Muscle layer of colon (tissue), 2 donors: Measurements from ENCODE around the gene NOXO1.
"Not testable (repeated sequence)": the region's sequence is repeated elsewhere in the genome, so short reads cannot be mapped to it uniquely, and the experiment has no call there.

Experiments
- H3K27ac ChIP-seq: one replicate; pipeline ENCODE4 v1.7.0; 2013; ENCODE audit warnings: low read depth, mild to moderate bottlenecking, low read length, moderate library complexity
- H3K27me3 ChIP-seq, 2 donors: one replicate each; pipeline ENCODE4 v1.7.0; 2013; ENCODE audit warnings: low read length in 2 of 2, mild to moderate bottlenecking in 2 of 2; ENCODE audit not compliant: insufficient read depth in 2 of 2, control insufficient read depth in 1 of 2
- H3K36me3 ChIP-seq: one replicate; pipeline ENCODE4 v1.7.0; 2013; ENCODE audit warnings: mild to moderate bottlenecking, low read length; ENCODE audit not compliant: insufficient read depth
- H3K4me1 ChIP-seq: one replicate; pipeline ENCODE4 v1.7.0; 2013; ENCODE audit warnings: mild to moderate bottlenecking, low read length; ENCODE audit not compliant: insufficient read depth
- H3K4me3 ChIP-seq, 2 donors: one replicate each; pipeline ENCODE4 v1.7.0; 2013; ENCODE audit warnings: low read length in 2 of 2, low read depth in 1 of 2, mild to moderate bottlenecking in 1 of 2, moderate library complexity in 1 of 2
- H3K9ac ChIP-seq: one replicate; pipeline ENCODE4 v1.7.0; 2013; ENCODE audit warnings: low read length
- H3K9me3 ChIP-seq: one replicate; pipeline ENCODE4 v1.7.0; 2013; ENCODE audit warnings: mild to moderate bottlenecking, low read length
- donor health status: abdominal sarcoma.
- donor health status: Adenocarcinoma of cecum.

Gene NOXO1

DNA sequence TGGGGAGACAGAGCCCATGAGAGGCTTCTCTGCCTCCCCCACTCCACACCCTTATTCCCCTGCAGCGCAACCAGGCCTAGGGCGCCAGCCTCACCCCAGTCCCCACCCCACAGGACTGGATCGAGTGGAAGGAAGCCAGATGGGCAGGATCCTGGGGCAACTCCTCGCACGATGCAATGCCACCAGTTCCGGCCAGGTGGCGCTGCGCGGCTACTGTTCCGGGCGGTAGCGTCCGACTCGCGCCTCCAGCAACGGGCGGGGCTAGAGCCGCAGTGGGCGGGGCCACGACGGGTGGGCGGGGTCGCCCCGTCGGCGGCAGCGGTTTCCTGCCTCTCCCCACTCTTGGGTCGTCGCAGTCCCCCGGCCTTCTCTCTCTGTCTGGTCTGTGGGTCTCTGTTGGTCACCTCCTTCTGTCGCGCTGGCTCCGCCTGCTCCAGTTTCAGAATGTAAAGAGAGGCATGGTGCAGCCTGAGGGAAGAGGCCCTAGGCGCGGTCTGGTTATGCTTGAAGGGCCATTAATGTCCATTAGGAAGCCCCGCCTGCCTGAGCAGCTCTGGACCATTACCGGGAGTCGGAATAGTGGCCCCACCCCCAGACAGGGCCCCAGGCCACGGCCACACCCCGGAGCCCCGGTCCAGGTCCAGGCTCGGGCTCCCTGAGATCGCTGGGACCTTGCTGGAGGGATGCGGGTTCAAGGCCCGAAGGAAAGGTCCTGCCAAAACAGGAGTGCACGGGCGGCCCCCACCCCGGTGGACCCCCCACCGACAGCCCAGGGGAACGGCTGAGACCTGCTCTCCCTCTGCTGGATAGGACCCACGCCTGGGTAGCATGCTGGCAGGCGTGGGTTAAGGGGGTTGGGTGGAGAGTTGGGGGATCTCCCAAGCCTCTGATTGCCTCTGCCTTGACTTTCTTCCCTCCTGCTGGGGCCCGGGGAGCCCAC lies 42.1 kb upstream of the NOXO1 start:
- Histone ChIP-seq H3K4me3 (peak overlapping the region; percentile 31 to 55), H3K9me3 (no peaks in the 10 kb centered on the region), H3K27me3 (peaks cover 10 to 35% of the 10 kb centered on the region in 2 donors), H3K36me3 (no peaks in the 10 kb centered on the region), H3K27ac (no peak overlapping the region), H3K4me1 (peaks cover 30% of the 10 kb centered on the region), H3K9ac (no peak overlapping the region)

DNA sequence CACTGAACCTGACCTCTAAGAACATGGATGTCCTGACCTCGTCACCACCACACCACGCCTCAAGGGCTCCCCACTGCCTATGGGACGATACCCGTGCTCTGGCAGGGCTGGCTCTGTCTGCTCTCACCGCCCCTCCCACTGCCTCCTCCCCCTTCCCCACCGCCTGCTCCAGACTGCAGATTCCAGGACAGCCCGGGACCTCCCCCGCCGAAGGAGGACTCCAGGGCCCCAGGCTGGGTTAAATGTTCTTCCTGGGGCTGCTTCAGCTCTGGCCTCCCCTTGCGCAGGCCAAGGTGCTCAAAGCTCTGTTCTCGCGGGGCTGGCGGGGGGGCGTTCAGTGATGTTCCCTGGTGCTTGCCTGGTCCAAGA lies 41.4 kb upstream of the NOXO1 start:
- H3K27me3 ChIP-seq = peaks cover 10 to 35% of the 10 kb centered on the region in 2 donors
- H3K36me3 ChIP-seq = no peaks in the 10 kb centered on the region
- H3K4me1 ChIP-seq = peaks cover 24% of the 10 kb centered on the region
- peak overlapping the region; percentile 31 to 55 for H3K4me3 ChIP-seq
- H3K27ac ChIP-seq = no peak overlapping the region
- H3K9ac ChIP-seq = no peak overlapping the region
- no peaks in the 10 kb centered on the region for H3K9me3 ChIP-seq

GRCh38 chr16:2019921-2020831 lies 38.9 kb upstream of the NOXO1 start:
- Histone ChIP-seq H3K36me3 (no peaks in the 10 kb centered on the region), H3K4me3 (no peak overlapping the region), H3K9ac (no peak overlapping the region), H3K27ac (no peak overlapping the region), H3K4me1 (peaks cover 13% of the 10 kb centered on the region), H3K9me3 (no peaks in the 10 kb centered on the region), H3K27me3 (peaks cover 10 to 35% of the 10 kb centered on the region in 2 donors)

DNA sequence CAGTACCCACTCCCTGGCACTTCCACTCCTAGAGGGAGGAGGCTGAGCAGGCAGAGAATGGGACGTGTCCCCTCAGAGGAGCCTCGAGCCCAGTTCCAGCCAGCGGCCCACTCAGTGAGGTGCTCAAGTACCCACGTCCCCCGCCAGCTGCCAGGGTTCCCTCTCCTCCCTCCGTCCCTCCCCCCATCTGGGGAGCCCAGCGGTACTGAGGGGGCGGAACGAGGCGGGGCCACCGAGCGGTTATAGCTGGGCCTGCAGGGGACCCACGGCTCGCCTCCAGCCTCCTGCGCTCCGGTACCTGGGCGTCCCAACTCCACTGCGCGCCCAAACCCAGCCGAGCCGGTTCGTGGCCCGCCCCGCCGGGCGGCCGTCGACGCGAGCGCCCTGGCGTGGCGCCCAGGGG lies 38.2 kb upstream of the NOXO1 start, which contains the start of gene NPW:
TSS of gene NPW (plus strand) at position 268 of the 403 bp plus-strand sequence.
- no peak within 1 kb of the TSS for H3K4me3 ChIP-seq

GRCh38 chr16:2016407-2016922 lies 35.2 kb upstream of the NOXO1 start:
- Histone ChIP-seq H3K9me3 (no peaks in the 10 kb centered on the region), H3K4me1 (no peaks in the 10 kb centered on the region), H3K36me3 (no peaks in the 10 kb centered on the region), H3K4me3 (no peak overlapping the region), H3K9ac (no peak overlapping the region), H3K27me3 (peaks cover 6 to 28% of the 10 kb centered on the region in 2 donors), H3K27ac (no peak overlapping the region)

More for the DNA sequence above, 38.2 kb upstream of the NOXO1 start, which contains the start of gene NPW:
- H3K9ac ChIP-seq = no peak within 1 kb of the TSS
- H3K27ac ChIP-seq = no peak within 1 kb of the TSS
- peaks cover 13% of the 10 kb centered on the region for H3K4me1 ChIP-seq
- H3K9me3 ChIP-seq = no peaks in the 10 kb centered on the region
- H3K27me3 ChIP-seq = peaks cover 10 to 35% of the 10 kb centered on the region in 2 donors
- no peaks in the 10 kb centered on the region for H3K36me3 ChIP-seq

- Histone ChIP-seq H3K9ac (no peak overlapping the region), H3K27me3 (peaks cover 6 to 22% of the 10 kb centered on the region in 2 donors), H3K9me3 (no peaks in the 10 kb centered on the region), H3K36me3 (no peaks in the 10 kb centered on the region), H3K4me3 (no peak overlapping the region), H3K27ac (no peak overlapping the region), H3K4me1 (no peaks in the 10 kb centered on the region)
Measured at GRCh38 chr16:2015947-2016208, 34.6 kb upstream of the NOXO1 start.

- Histone ChIP-seq H3K9me3 (no peaks in the 10 kb centered on the region), H3K36me3 (no peaks in the 10 kb centered on the region), H3K27ac (no peak overlapping the region), H3K4me1 (peaks cover 4% of the 10 kb centered on the region), H3K4me3 (no peak overlapping the region), H3K9ac (no peak overlapping the region), H3K27me3 (peaks cover 6 to 17% of the 10 kb centered on the region in 2 donors)
Measured at GRCh38 chr16:2015117-2015946, 34.1 kb upstream of the NOXO1 start.

GRCh38 chr16:2013527-2013926 lies 32.3 kb upstream of the NOXO1 start:
- H3K9me3 ChIP-seq = no peaks in the 10 kb centered on the region
- H3K9ac ChIP-seq = no peak overlapping the region
- no peak overlapping the region for H3K27ac ChIP-seq
- H3K36me3 ChIP-seq = no peaks in the 10 kb centered on the region
- H3K4me1 ChIP-seq = peaks cover 14% of the 10 kb centered on the region
- no peaks in the 10 kb centered on the region for H3K27me3 ChIP-seq
- no peak overlapping the region for H3K4me3 ChIP-seq

DNA sequence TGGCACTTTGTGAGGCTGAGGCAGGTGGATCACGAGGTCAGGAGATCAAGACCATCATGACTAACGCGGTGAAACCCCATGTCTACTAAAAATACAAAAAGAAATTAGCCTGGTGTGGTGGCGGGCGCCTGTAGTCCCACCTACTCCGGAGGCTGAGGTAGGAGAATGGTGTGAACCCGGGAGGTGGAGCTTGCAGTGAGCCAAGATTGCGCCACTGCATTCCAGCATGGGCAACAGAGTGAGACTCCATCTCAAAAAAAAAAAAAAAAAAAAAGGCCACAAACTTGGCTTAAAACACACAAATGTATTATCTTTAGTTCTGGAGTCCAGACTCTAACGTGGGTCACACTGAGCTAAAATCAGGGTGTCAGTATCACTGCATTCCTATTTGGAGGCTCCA lies 30.5 kb upstream of the NOXO1 start:
- H3K4me1 ChIP-seq = peaks cover 31% of the 10 kb centered on the region
- not testable (repeated sequence) for H3K27ac ChIP-seq, H3K4me3 ChIP-seq, H3K9me3 ChIP-seq, H3K36me3 ChIP-seq, H3K27me3 ChIP-seq, H3K9ac ChIP-seq

DNA sequence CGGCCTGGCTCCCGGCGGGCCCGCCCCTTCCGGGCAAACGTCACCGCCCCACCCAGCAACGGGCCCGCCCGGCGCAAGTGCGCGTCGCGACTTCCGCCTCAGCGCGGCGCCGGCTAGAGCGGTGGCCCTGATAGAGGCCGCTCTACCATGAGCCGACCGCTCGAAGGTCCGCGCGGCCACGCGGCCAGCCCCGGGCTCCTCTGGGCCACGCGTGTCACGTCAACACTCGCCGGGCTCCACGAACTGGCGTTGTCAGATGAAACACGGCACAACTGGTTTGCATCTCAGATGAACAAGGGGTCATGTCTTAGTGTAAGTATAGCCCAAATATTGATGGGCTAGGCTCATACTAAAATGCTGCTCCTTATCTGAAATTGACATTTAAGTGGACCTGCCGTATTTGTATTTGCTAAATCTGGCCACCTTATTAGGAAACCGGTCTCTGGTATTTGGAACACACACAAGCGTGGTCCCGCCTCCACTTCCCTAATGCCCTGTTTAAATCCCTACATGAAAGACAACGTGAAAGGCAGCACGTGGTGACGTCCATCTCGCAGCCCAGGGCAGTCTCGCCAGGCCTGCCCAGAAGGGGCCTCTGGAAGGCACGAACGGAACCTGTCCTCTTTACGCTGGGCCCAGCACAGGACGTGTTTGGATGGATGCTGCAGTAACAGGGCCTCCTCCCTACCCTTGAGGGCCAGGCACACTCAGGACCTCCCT lies 28.7 kb upstream of the NOXO1 start, which contains the start of gene ZNF598:
TSS of gene ZNF598 (minus strand) at position 31 of the 720 bp plus-strand sequence.
- Histone ChIP-seq H3K9ac (peak within 1 kb of the TSS; percentile 54), H3K9me3 (no peaks in the 10 kb centered on the region), H3K27ac (peak within 1 kb of the TSS; percentile 86), H3K36me3 (peaks cover 5% of the 10 kb centered on the region), H3K4me1 (peaks cover 36% of the 10 kb centered on the region), H3K4me3 (peak within 1 kb of the TSS; percentile 75 to 96), H3K27me3 (no peaks in the 10 kb centered on the region)
